ENCODE measurements around the gene RBM20.

The RBM20 gene

DNA sequence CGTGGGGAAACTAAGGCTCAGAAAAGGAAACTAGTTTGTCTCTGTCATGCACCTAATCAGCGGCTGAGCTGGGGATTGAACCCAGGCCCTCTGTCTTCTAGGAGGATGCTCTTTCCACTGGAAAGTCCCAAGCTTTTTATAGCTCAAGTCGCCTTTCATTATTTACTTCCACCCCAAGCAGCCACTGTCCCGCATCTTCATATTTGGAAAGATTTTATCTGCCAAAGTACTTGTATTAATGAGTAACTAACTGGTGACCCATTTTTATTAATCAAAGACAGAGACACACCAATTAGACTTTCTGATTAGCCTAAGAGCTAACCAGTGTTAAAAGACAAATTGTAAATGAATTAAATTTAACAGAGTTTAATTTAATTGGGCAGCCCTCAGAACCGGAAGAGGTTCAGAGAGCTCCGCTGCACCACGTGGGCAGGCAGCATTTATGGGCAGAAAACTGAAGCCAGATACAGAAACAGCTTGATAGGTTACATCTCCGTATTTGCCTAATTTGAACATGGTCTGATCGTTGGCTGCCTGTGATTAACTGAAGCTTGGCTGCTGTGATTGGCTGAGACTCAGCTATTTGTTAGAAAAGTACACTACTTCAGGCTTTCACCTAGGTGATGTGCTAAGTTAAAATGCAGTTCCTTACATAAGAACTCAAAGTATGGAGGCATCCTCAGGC lies 149.1 kb downstream of the RBM20 start:
- H3K27me3 ChIP-seq (ENCODE audit: insufficient read depth, low read length, poor library complexity), result no peaks in the 10 kb centered on the region
- no peak for DNase-seq
- H2BK15ac ChIP-seq (replicated peaks; ENCODE audit: low read depth), result no peak overlapping the region
- no CpG with 5 or more reads among the region's 9 CpGs for WGBS (ENCODE audit: extremely low coverage, insufficient coverage, low lambda C conversion rate)
- no peak overlapping the region for H4K8ac ChIP-seq (ENCODE audit: low read depth, low read length)
- H3K27ac ChIP-seq (ENCODE audit: low read depth, low read length), result no peak overlapping the region
- H3K79me1 ChIP-seq (ENCODE audit: low read length), result no peaks in the 10 kb centered on the region
- H4K5ac ChIP-seq (ENCODE audit: low read length), result no peak overlapping the region
- no peak overlapping the region for H2BK120ac ChIP-seq (ENCODE audit: low read depth, low read length)
- no peak overlapping the region for H3K4me3 ChIP-seq (ENCODE audit: low read length)
- H3K18ac ChIP-seq (ENCODE audit: low read length), result no peak overlapping the region
- no peaks in the 10 kb centered on the region for H3K4me1 ChIP-seq (ENCODE audit: control insufficient read depth, low read depth, low read length)
- no peaks in the 10 kb centered on the region for H3K36me3 ChIP-seq (ENCODE audit: control insufficient read depth, insufficient read depth, low read length)
- no peak overlapping the region for H2AK5ac ChIP-seq (ENCODE audit: low read length)
- no peak overlapping the region for H3K23ac ChIP-seq (ENCODE audit: low read length)
- no peak overlapping the region for H3K4ac ChIP-seq (ENCODE audit: low read depth, low read length)
- H3K56ac ChIP-seq (ENCODE audit: low read length), result no peak overlapping the region
- no peak overlapping the region for H3K4me2 ChIP-seq (ENCODE audit: low read length)
- no peak overlapping the region for H2BK5ac ChIP-seq (ENCODE audit: low read length)
- H3K79me2 ChIP-seq (ENCODE audit: control insufficient read depth, insufficient read depth, low read length), result no peaks in the 10 kb centered on the region
- no peak overlapping the region for H3K9ac ChIP-seq (ENCODE audit: low read length)

DNA sequence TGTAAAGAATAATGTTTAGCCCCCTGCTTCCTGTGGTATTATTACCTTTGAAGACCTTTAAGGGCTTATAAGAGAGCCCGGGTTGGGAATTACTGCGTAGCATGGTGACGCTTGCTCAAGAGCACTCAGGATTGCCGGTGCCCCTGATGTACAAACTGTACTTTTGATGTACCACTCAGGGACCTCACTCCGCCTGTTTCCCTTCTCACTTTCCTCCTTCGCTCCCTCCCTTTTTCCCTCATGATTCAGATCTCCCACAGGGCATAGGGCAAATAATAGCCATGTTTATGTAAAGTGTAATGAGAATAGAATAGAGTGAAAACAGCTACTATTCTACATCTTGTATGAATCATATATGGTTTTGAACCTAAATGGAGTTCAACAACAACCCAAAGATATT lies 149.8 kb downstream of the RBM20 start:
- Histone ChIP-seq H3K18ac (ENCODE audit: low read length) (no peak overlapping the region), H2BK15ac (replicated peaks; ENCODE audit: low read depth) (no peak overlapping the region)

DNA sequence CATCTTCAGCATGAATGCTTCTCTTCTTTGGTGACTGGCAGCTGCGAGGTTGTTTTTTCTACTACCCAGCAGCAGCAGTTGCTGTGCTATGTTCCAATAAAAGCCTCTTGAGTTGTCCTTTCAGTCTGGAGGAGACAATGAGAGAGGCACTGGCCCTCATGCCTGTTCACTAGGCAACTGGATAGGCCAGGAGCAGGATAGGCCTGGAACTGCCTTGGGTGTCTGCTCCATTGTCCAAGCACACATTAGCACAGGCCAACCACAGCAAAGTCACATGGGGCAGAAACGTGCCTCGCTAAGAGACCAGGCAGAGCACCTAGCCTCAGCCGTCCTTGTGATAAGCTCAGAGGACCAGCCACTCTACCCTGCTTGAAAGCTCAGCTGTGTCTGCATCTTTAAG lies 150.7 kb downstream of the RBM20 start:
- Histone ChIP-seq H2BK5ac (ENCODE audit: low read length) (no peak overlapping the region), H3K9ac (ENCODE audit: low read length) (no peak overlapping the region), H3K4me3 (ENCODE audit: low read length) (no peak overlapping the region), H4K5ac (ENCODE audit: low read length) (no peak overlapping the region), H3K79me2 (ENCODE audit: control insufficient read depth, insufficient read depth, low read length) (no peaks in the 10 kb centered on the region), H3K27me3 (ENCODE audit: insufficient read depth, low read length, poor library complexity) (no peaks in the 10 kb centered on the region), H4K8ac (ENCODE audit: low read depth, low read length) (no peak overlapping the region), H3K27ac (ENCODE audit: low read depth, low read length) (no peak overlapping the region), H2BK120ac (ENCODE audit: low read depth, low read length) (no peak overlapping the region), H3K56ac (ENCODE audit: low read length) (no peak overlapping the region), H3K18ac (ENCODE audit: low read length) (no peak overlapping the region), H2BK15ac (replicated peaks; ENCODE audit: low read depth) (no peak overlapping the region), H3K79me1 (ENCODE audit: low read length) (no peaks in the 10 kb centered on the region), H3K4ac (ENCODE audit: low read depth, low read length) (no peak overlapping the region), H2AK5ac (ENCODE audit: low read length) (no peak overlapping the region), H3K4me1 (ENCODE audit: control insufficient read depth, low read depth, low read length) (no peaks in the 10 kb centered on the region), H3K36me3 (ENCODE audit: control insufficient read depth, insufficient read depth, low read length) (no peaks in the 10 kb centered on the region), H3K4me2 (ENCODE audit: low read length) (no peak overlapping the region), H3K23ac (ENCODE audit: low read length) (no peak overlapping the region)
- no CpG with 5 or more reads among the region's 4 CpGs for WGBS (ENCODE audit: extremely low coverage, insufficient coverage, low lambda C conversion rate)
- DNase-seq, result no peak

More for the DNA sequence above, 149.8 kb downstream of the RBM20 start:
- Histone ChIP-seq H3K56ac (ENCODE audit: low read length) (no peak overlapping the region), H3K4me1 (ENCODE audit: control insufficient read depth, low read depth, low read length) (no peaks in the 10 kb centered on the region), H4K8ac (ENCODE audit: low read depth, low read length) (no peak overlapping the region), H2BK5ac (ENCODE audit: low read length) (no peak overlapping the region), H3K79me2 (ENCODE audit: control insufficient read depth, insufficient read depth, low read length) (no peaks in the 10 kb centered on the region), H3K4me2 (ENCODE audit: low read length) (no peak overlapping the region), H3K27ac (ENCODE audit: low read depth, low read length) (no peak overlapping the region), H4K5ac (ENCODE audit: low read length) (no peak overlapping the region), H2BK120ac (ENCODE audit: low read depth, low read length) (no peak overlapping the region), H2AK5ac (ENCODE audit: low read length) (no peak overlapping the region), H3K36me3 (ENCODE audit: control insufficient read depth, insufficient read depth, low read length) (no peaks in the 10 kb centered on the region), H3K79me1 (ENCODE audit: low read length) (no peaks in the 10 kb centered on the region), H3K23ac (ENCODE audit: low read length) (no peak overlapping the region), H3K9ac (ENCODE audit: low read length) (no peak overlapping the region), H3K27me3 (ENCODE audit: insufficient read depth, low read length, poor library complexity) (no peaks in the 10 kb centered on the region), H3K4ac (ENCODE audit: low read depth, low read length) (no peak overlapping the region), H3K4me3 (ENCODE audit: low read length) (no peak overlapping the region)
- no CpG with 5 or more reads among the region's 6 CpGs for WGBS (ENCODE audit: extremely low coverage, insufficient coverage, low lambda C conversion rate)
- no peak for DNase-seq

DNA sequence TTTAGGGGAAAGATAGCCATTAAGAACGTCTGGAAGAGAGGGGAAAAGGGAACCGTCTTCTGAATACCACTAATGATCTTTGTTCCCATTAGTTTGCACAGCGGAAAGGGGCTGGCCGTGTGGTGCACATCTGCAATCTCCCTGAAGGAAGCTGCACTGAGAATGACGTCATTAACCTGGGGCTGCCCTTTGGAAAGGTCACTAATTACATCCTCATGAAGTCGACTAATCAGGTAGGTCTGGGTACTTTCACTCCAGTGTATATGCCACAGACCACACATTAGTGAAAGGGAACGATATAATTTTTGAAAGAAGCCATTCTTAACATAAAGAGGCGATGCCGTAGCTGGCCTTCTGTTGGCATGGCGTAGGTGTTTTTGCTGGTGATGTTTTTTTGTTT lies 153.3 kb downstream of the RBM20 start:
- no peak overlapping the region for H3K56ac ChIP-seq (ENCODE audit: low read length)
- no peak overlapping the region for H3K4me2 ChIP-seq (ENCODE audit: low read length)
- no peak overlapping the region for H2BK120ac ChIP-seq (ENCODE audit: low read depth, low read length)
- H3K18ac ChIP-seq (ENCODE audit: low read length), result no peak overlapping the region
- no peak overlapping the region for H4K5ac ChIP-seq (ENCODE audit: low read length)
- no peaks in the 10 kb centered on the region for H3K36me3 ChIP-seq (ENCODE audit: control insufficient read depth, insufficient read depth, low read length)
- H3K27ac ChIP-seq (ENCODE audit: low read depth, low read length), result no peak overlapping the region
- H2BK15ac ChIP-seq (replicated peaks; ENCODE audit: low read depth), result no peak overlapping the region
- H2BK5ac ChIP-seq (ENCODE audit: low read length), result no peak overlapping the region
- H2AK5ac ChIP-seq (ENCODE audit: low read length), result no peak overlapping the region
- WGBS (ENCODE audit: extremely low coverage, insufficient coverage, low lambda C conversion rate), result no CpG with 5 or more reads among the region's 10 CpGs
- no peaks in the 10 kb centered on the region for H3K79me1 ChIP-seq (ENCODE audit: low read length)
- no peak for DNase-seq
- no peaks in the 10 kb centered on the region for H3K27me3 ChIP-seq (ENCODE audit: insufficient read depth, low read length, poor library complexity)
- no peak overlapping the region for H3K23ac ChIP-seq (ENCODE audit: low read length)
- no peaks in the 10 kb centered on the region for H3K79me2 ChIP-seq (ENCODE audit: control insufficient read depth, insufficient read depth, low read length)
- no peak overlapping the region for H3K4me3 ChIP-seq (ENCODE audit: low read length)
- H3K9ac ChIP-seq (ENCODE audit: low read length), result no peak overlapping the region
- no peak overlapping the region for H3K4ac ChIP-seq (ENCODE audit: low read depth, low read length)
- no peak overlapping the region for H4K8ac ChIP-seq (ENCODE audit: low read depth, low read length)
- no peaks in the 10 kb centered on the region for H3K4me1 ChIP-seq (ENCODE audit: control insufficient read depth, low read depth, low read length)

DNA sequence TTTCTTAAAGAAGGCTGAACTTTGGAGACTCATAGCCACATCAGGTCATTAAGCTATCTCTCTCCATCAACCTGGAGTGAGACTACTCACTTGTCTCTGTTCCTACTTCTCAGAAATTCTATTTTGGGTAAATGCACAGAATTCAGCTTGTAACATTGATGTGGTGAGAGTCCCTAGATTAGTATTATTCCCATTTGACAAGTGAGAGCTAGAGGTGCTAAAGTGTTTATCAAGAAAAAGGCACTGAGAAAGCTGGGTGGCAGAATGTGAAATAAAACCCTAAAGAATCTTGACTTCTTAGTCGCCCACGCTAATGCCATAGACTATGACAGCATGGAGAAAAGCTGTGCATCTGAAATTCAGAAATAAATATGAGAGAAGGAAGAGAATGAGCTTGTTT lies 154.2 kb downstream of the RBM20 start:
- Histone ChIP-seq H3K27me3 (ENCODE audit: insufficient read depth, low read length, poor library complexity) (no peaks in the 10 kb centered on the region), H3K4me3 (ENCODE audit: low read length) (no peak overlapping the region), H3K79me1 (ENCODE audit: low read length) (no peaks in the 10 kb centered on the region), H3K23ac (ENCODE audit: low read length) (no peak overlapping the region), H3K4ac (ENCODE audit: low read depth, low read length) (no peak overlapping the region), H4K5ac (ENCODE audit: low read length) (no peak overlapping the region), H3K27ac (ENCODE audit: low read depth, low read length) (no peak overlapping the region), H2BK120ac (ENCODE audit: low read depth, low read length) (no peak overlapping the region), H2AK5ac (ENCODE audit: low read length) (no peak overlapping the region), H3K56ac (ENCODE audit: low read length) (no peak overlapping the region), H3K18ac (ENCODE audit: low read length) (no peak overlapping the region), H2BK15ac (replicated peaks; ENCODE audit: low read depth) (no peak overlapping the region), H3K36me3 (ENCODE audit: control insufficient read depth, insufficient read depth, low read length) (no peaks in the 10 kb centered on the region), H3K4me2 (ENCODE audit: low read length) (no peak overlapping the region), H2BK5ac (ENCODE audit: low read length) (no peak overlapping the region), H4K8ac (ENCODE audit: low read depth, low read length) (no peak overlapping the region), H3K9ac (ENCODE audit: low read length) (no peak overlapping the region), H3K79me2 (ENCODE audit: control insufficient read depth, insufficient read depth, low read length) (no peaks in the 10 kb centered on the region), H3K4me1 (ENCODE audit: control insufficient read depth, low read depth, low read length) (no peaks in the 10 kb centered on the region)
- no CpG with 5 or more reads among the region's 2 CpGs for WGBS (ENCODE audit: extremely low coverage, insufficient coverage, low lambda C conversion rate)
- DNase-seq, result no peak

DNA sequence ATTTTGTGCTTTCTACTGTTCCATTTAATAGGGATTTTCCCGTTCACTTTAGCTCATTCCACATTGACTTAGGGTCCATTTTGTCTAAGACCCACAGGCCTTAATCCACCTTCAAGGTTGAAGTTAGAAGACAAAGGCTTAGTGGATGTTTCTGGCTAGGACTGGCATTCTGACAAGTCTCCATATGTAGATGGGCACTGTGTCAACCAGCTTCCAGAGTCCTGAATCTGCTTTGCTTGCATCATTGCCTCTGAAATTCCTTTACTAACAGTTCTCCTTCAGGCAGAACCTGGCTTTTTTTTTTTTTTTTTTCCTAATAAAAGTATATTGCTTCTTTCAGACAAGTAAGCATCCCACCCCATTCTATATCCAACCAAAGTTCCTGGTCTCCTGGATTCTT lies 158.0 kb downstream of the RBM20 start:
- no peak overlapping the region for H2AK5ac ChIP-seq (ENCODE audit: low read length)
- H2BK15ac ChIP-seq (replicated peaks; ENCODE audit: low read depth), result no peak overlapping the region
- H3K36me3 ChIP-seq (ENCODE audit: control insufficient read depth, insufficient read depth, low read length), result no peaks in the 10 kb centered on the region
- H3K4ac ChIP-seq (ENCODE audit: low read depth, low read length), result no peak overlapping the region
- no peaks in the 10 kb centered on the region for H3K79me2 ChIP-seq (ENCODE audit: control insufficient read depth, insufficient read depth, low read length)
- no peak overlapping the region for H3K4me3 ChIP-seq (ENCODE audit: low read length)
- WGBS (ENCODE audit: extremely low coverage, insufficient coverage, low lambda C conversion rate), result no CpG with 5 or more reads among the region's 1 CpG
- H3K27me3 ChIP-seq (ENCODE audit: insufficient read depth, low read length, poor library complexity), result no peaks in the 10 kb centered on the region
- H3K56ac ChIP-seq (ENCODE audit: low read length), result no peak overlapping the region
- no peak overlapping the region for H3K18ac ChIP-seq (ENCODE audit: low read length)
- H3K4me1 ChIP-seq (ENCODE audit: control insufficient read depth, low read depth, low read length), result no peaks in the 10 kb centered on the region
- no peak overlapping the region for H3K23ac ChIP-seq (ENCODE audit: low read length)
- no peak overlapping the region for H4K8ac ChIP-seq (ENCODE audit: low read depth, low read length)
- H3K27ac ChIP-seq (ENCODE audit: low read depth, low read length), result no peak overlapping the region
- H2BK120ac ChIP-seq (ENCODE audit: low read depth, low read length), result no peak overlapping the region
- no peak overlapping the region for H4K5ac ChIP-seq (ENCODE audit: low read length)
- no peak overlapping the region for H3K4me2 ChIP-seq (ENCODE audit: low read length)
- H3K9ac ChIP-seq (ENCODE audit: low read length), result no peak overlapping the region
- no peak for DNase-seq
- H3K79me1 ChIP-seq (ENCODE audit: low read length), result no peaks in the 10 kb centered on the region
- H2BK5ac ChIP-seq (ENCODE audit: low read length), result no peak overlapping the region
